Lower leg skin (tissue), 4 donors: ENCODE data around the gene MMP24. TPM values are rescaled to one million over a fixed set of nuclear protein-coding genes. Genes with fewer than 3 reads are reported as not detected.

Source experiments
- DNase-seq, 2 donors: peaks; one replicate each; pipeline ENCODE4 v3.0.0-alpha.2; 2019; ENCODE audit warnings: low spot score in 2 of 2
- H3K4me3 ChIP-seq: fragments of 200-600 bp; sonication (generic); 2 replicates; pipeline ENCODE4 v1.5.1; 2017; ENCODE audit warnings: mild to moderate bottlenecking, low read depth; ENCODE audit not compliant: poor library complexity, severe bottlenecking
- CTCF ChIP-seq, 3 donors: fragments of 450-650 bp; IDR thresholded peaks; one replicate each; pipeline ENCODE4 v1.5.1; 2016; ENCODE audit warnings: antibody characterized with exemption in 3 of 3, mild to moderate bottlenecking in 3 of 3, moderate library complexity in 2 of 3
- POLR2A ChIP-seq, 2 donors: fragments of 450-650 bp; IDR thresholded peaks; one replicate each; pipeline ENCODE4 v1.6.1; 2016 to 2017; ENCODE audit warnings: antibody characterized with exemption in 2 of 2, mild to moderate bottlenecking in 1 of 2, moderate library complexity in 1 of 2
- WGBS, 2 donors: methylation state at CpG; one replicate each; pipeline ENCODE4 v1.1.5; 2018; 5-methylcytosine and 5-hydroxymethylcytosine counted together
- intact Hi-C: fragments of 100-400 bp; cut with DNase I; formaldehyde crosslinking; loops from one replicate; pipeline ENCODE4 v1.15.0; 2023; ENCODE audit warnings: low total_unique reads
- total RNA-seq, 4 donors: library from RNA; depleted of rRNA; stranded (reverse); fragments of >200 nt; gene quantifications; one replicate each; pipeline ENCODE4 v1.1.0, GENCODE V29; 2016

Gene MMP24
- total RNA-seq, 4 donors from 2014 or later, result 0.11 to 0.71 (median 0.27) TPM; not detected in 1

GRCh38 chr20:35267092-35267491 lies 40.6 kb downstream of the MMP24 start:
- DNase-seq, result no peak
- intact Hi-C loops, result loop anchor here (10.0 kb wide), 1 partner anchor 122 kb away; the partner anchor contains the start of gene EDEM2
- TF ChIP-seq POLR2A (IDR thresholded peaks at IDR 0.05) (no peak), CTCF (IDR thresholded peaks at IDR 0.05) (no peak)
- WGBS, 2 donors, result 92 to 93% methylated on average over 16 of the region's 16 CpGs
- no peak overlapping the region for H3K4me3 ChIP-seq

- intact Hi-C loops, result loop anchor here (10.0 kb wide), 1 partner anchor 124 kb away; the partner anchor contains the start of gene EDEM2
- H3K4me3 ChIP-seq, result no peak overlapping the region
- 60% methylated on average over 14 of the region's 14 CpGs for WGBS, 2 donors
- peak in 1 of 3 donors; percentile 27 for TF ChIP-seq CTCF (IDR thresholded peaks at IDR 0.05)
- TF ChIP-seq POLR2A (IDR thresholded peaks at IDR 0.05), result no peak
- DNase-seq, result no peak
Measured at GRCh38 chr20:35269055-35269781, 42.7 kb downstream of the MMP24 start.

- intact Hi-C loops, result no loop called here
- no peak overlapping the region for H3K4me3 ChIP-seq
- DNase-seq, result no peak
- TF ChIP-seq CTCF (IDR thresholded peaks at IDR 0.05) (no peak), POLR2A (IDR thresholded peaks at IDR 0.05) (no peak)
- 86 to 91% methylated on average over 19 of the region's 19 CpGs for WGBS, 2 donors
Measured at GRCh38 chr20:35270021-35270902, 43.8 kb downstream of the MMP24 start.

- intact Hi-C loops, result no loop called here
- no peak overlapping the region for H3K4me3 ChIP-seq
- 85 to 90% methylated on average over 20 of the region's 20 CpGs for WGBS, 2 donors
- no peak for DNase-seq
- TF ChIP-seq POLR2A (IDR thresholded peaks at IDR 0.05), result no peak
- no peak for TF ChIP-seq CTCF (IDR thresholded peaks at IDR 0.05)
Measured at GRCh38 chr20:35271073-35271882, 44.8 kb downstream of the MMP24 start.

GRCh38 chr20:35271904-35272303 lies 45.4 kb downstream of the MMP24 start:
- no peak for DNase-seq
- 69% methylated on average over 7 of the region's 7 CpGs for WGBS, 2 donors
- no peak for TF ChIP-seq CTCF (IDR thresholded peaks at IDR 0.05)
- TF ChIP-seq POLR2A (IDR thresholded peaks at IDR 0.05), result no peak
- no peak overlapping the region for H3K4me3 ChIP-seq
- intact Hi-C loops, result no loop called here
